HG03378 (cell line): Measurements from ENCODE around the gene BANF2.
A peak's percentile ranks its signal among the peaks of the same experiment; 100 is the strongest.
"Not testable (repeated sequence)": the region's sequence is repeated elsewhere in the genome, so short reads cannot be mapped to it uniquely, and the experiment has no call there.

Experiments
- ATAC-seq: cut with Tn5 transposase; IDR thresholded peaks from one replicate; pipeline ENCODE4 v1.9.1; 2021; ENCODE audit warnings: mild to moderate bottlenecking, moderate library complexity; ENCODE audit not compliant: unreplicated experiment

Gene BANF2

DNA sequence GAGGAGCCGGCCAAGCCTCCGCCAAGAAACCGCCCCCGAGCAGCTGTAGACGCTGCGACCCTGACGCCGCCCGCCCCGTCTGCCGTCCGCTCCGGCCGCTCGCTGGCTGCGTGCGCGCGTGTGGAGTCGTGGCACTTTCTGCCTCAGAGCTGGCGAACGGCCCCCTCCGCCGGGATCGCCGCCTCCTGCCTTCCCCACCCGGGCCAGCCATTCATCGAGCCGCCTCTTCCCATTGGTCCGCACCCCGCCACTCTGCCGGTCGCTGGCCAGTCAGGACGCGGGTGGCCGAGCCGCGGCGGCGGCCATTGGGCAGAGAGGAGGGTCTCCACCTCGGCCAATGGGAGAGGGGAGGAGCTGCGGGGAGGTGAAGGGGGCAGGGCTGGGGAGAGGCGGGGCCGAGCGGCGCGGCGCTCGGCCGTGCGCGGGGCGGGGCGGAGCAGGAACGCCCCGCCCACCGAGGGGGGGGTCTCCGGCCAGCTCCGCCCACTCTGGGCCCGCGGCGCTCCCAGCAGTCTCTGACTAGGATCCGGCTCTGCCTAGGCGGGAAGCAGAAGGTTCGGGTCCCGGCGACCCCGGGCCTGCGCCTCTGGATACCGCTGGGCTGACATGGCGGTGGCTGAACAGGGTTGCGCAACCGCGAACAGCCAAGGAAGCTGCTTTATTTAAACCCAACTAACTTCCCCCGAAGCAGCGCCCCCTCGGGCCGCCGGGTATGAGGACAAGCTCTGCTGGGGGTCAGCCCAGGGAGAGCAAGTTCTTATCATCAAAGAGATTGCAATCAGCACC is 17.5 kb upstream of the BANF2 start, which contains the start of gene RRBP1:
Gene RRBP1 (minus strand): TSS at position 140 of the 786 bp plus-strand sequence. CDS start 21,735 bp downstream, outside the sequence.
- peak; percentile 76 for ATAC-seq

DNA sequence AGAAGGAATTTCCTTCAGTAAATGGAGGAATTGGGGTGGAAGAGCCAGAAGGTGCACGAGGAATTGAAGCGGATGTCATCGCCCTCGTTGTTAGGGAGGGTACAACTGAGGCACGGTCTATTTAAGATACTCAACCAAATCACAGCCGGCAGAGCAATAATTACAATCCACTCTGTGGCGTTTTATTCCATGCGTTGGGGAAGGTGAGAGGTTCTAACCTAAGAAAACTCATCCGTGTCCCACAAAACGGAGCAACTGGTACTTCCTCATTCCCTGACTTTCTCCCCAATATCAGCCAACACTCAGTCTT is 16.9 kb upstream of the BANF2 start:
- no peak for ATAC-seq

DNA sequence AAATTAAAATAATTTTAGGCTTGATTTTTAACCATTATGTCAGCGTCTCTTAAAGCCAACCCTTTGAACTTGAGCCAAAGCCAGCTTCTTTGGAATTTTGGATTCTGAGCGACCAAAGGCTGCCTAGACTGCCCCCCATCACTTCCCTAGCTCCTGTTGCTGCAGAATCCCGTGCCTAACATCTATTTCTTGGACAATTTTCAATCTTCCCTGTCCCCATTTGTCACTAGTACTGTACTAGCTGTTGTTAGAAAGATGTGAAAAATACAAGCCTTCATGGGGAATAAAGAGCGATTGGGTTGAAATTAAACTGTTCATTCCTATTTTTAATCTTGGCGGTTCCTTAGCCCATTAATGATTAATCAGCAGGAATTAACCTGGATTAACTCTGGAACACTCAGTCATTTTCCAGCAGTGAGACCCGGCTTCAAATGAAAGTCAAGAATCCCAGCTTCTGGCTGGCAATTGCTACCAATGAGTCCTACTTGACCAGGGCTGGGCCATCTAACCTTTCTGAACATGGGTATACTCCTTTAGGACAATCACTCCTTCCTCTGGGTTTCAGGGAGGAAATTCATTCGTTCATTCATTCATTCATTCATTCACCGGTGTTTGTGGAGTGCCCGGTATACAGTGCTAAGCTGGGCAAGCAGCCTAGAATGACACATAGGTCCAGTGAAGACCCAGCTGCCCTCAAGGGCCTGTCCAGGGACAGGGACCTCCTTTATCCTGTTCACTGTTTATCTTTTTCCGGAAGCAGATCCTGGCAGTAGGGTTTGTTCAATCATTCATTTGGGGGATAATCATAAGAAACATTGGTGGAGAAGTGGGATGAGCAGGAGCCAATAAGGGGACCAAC is 16.3 kb upstream of the BANF2 start:
- no peak for ATAC-seq

GRCh38 chr20:17684077-17684888 is 15.5 kb upstream of the BANF2 start:
- no peak for ATAC-seq

DNA sequence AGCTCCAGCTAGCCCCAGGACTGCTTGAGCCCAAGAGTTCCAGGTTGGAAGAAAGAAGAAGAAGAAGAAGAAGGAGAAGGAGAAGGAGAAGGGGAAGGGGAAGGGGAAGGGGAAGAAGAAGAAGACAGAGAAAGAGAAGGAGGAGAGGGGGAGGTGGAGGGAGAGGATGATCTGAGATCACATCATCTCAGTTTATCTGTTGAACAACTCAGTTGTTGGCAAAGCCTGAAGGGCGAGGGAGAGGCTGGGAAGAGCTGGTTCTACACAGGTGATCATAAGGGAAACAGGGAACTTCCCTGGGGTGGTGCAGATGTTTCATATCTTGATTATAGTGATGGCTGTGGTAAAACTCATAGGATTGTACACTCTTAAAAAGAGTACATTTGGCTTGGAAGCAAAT is 14.6 kb upstream of the BANF2 start:
- ATAC-seq: no peak

DNA sequence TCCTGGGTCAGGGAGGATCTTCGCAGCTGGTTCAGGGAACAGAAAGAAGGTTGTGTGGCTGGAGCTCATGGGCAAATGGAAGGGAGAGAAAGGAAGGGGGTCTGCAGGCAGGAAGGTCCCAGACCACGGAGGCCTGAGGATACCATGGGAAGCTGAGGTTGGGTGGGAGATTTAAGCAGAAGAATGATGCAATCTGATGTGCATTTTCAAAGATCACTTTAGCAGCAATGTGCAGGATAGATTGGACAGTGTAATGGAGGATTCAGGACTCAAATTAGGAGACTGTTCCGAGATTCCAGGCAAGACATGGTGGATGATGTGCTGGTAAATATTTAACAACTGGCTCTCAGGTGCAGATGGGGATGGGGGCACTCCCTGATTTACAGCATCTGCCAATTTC is 12.0 kb upstream of the BANF2 start:
- no peak for ATAC-seq

DNA sequence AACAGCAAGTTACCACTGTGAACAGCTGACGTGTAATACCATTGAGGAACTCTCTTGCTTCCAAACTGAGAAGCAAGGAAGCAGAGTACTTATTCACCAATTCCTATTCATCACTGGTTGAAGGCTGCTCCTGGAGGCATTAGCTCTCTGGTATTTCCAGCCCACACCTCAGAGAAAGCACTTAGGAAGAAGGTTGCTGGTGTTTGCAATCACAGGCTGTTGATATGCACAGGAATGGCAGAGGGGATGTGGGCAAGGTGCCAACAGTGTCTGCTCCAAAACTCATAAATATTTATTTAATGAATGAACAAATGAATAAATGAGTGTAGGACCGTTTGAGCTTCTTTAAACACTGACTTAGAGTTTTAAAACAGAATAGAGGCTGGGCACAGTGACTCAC is 10.8 kb upstream of the BANF2 start:
- ATAC-seq: no peak

DNA sequence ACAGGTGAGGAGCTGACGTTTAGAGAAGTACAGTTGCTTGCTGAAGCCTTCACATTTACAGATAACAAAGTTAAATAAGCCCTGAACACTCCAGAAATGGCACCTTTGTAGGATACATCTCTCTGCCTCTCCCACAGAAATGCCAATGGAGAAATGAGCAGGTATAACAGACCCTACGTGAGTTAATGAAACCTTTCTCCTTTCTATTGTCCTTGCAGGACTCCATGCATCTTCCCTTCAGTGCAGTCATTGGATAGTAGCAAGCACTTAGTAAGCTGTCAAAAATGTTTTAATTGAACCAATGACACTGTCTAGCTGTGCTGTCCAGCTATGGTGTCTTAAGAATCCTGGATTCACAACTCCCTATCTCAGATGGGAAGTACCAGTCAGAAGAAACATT is 9.6 kb upstream of the BANF2 start:
- ATAC-seq: no peak

- ATAC-seq: no peak
Observed at GRCh38 chr20:17691758-17692157, 8.0 kb upstream of the BANF2 start.

- ATAC-seq: no peak
Observed at GRCh38 chr20:17693444-17694001, 6.2 kb upstream of the BANF2 start.

DNA sequence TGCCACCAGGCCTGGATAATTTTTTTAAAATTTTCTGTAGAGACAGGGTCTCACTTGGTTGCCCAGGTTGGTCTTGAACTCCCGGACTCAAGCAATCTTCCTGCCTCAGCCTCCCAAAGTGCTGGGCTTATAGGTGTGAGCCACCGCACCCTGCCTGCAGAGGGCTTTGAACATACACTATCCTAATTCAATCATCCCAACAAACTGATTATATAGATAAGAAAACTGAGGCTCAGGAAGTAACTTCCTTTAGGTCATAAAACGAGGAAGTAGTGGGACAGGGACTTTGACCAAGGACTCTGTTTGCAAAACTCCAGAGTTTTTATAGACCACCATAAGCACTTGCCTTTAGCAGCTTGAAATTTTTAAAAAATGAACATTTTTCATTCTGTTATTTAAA is 5.0 kb upstream of the BANF2 start:
- no peak for ATAC-seq

DNA sequence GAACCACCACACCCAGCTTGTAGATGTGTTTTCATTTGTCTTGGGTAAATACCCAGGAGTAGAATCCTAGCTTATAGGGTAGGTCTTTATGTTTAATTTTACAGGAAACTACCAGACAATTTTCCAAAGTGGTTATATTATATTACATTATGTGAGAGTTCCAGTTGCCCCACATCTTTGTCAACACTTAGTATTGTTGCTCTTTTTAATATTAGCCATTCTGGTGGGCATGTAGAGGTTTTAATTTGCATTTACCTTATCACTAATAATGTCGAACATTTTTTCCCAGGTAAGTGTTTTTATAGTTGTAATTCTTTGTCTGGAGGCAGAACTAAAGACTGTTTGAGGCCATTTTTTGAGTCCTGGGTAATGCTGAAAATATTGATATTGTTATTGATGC is 3.5 kb upstream of the BANF2 start:
- ATAC-seq: no peak

DNA sequence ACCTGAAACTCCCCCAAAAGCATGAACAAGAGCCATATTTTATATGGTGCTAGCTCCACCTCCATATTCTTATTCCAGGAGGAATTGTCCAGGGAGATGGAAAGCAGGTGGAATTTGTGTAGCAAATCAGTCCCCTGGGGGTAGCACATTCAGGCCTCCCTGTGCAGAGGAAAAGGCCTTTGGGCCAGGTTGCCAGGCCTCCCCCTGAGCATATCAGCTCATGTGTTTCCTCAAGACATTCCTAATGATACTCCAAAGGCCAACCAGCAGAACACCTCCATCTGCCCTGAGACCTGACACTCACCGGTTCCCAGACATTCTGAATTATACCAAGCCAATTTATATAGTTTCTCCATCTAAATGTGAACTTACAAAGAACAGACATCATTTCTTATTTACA is 2.6 kb upstream of the BANF2 start:
- no peak for ATAC-seq

- no peak for ATAC-seq
Observed at GRCh38 chr20:17698384-17698783, 1.4 kb upstream of the BANF2 start.

- no peak for ATAC-seq
Observed at GRCh38 chr20:17700637-17701036, 871 bp downstream of the BANF2 start.

GRCh38 chr20:17701826-17702225 is 2.1 kb downstream of the BANF2 start:
- no peak for ATAC-seq

DNA sequence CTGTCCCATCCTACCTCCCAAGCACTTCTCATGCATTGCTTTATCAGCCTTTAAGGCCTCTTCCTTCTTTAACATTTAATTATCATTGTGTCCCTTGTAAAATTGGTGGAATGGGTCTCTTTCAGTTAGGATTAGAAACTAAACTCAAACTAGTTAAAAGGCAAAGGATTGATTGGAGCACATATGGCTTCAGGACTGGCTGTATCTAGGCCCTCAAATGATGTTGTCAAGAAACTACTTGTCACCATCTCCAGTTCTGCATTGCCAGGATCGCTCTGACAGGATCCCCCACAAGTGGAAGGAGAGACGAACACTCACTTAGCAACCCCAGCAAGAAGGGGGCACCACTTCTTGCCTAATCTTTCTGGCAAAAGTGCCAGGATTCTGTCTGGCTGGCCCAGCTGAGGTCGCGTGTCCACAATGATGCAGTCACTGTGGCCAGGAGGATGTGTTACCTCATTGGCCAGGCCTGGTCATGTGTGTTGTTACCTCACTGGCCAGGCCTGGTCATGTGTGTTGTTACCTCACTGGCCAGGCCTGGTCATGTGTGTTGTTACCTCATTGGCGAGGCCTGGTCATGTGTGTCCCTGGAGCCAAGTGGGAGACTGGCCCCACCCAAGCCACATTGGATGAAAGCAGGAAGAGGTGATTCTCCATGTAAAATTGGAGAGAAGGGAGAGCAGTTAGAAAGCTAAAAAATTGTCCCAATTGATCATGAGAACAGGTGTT is 5.0 kb downstream of the BANF2 start:
- ATAC-seq: no peak

DNA sequence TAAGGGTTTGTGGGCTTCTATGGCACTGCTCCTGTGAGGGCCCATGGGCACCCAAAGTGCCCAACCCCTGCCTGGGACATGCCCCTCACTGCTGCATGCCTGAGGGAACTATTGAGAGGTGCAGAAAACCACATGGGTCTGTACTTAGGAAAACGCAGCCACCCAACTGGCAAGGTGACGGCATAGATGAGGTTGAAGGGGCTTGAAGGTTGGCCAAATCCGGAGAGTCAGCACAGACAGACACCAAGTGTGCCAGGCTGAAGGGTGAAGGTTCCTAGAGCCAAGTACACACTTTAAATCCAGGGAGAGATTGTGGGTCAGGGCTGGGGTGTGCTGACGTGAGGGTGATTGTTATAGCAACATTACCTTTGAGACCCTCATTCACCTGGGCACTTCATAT is 6.2 kb downstream of the BANF2 start:
- no peak for ATAC-seq

- no peak for ATAC-seq
Observed at GRCh38 chr20:17706632-17707031, 6.9 kb downstream of the BANF2 start.

DNA sequence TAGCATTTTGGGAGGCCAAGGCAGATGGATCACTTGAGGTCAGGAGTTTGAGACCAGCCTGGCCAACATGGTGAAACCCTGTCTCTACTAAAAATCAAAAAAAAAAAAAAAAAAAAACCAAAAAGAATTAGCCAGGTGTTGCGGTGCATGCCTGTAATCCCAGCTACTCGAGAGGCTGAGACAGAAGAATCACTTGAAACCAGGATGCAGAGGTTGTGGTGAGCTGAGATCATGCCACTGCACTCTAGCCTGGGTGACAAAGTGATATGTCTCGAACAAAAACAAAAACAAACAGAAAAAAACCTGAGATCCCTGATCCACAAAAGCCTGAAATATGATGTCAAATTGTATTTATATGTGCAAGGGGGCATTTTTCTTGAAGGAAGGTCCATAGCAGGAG is 8.2 kb downstream of the BANF2 start:
- not testable (repeated sequence) for ATAC-seq
